K562 (cell line): Measurements from ENCODE around the gene KISS1. TPM values are rescaled to one million over a fixed set of nuclear protein-coding genes. Genes with fewer than 3 reads are reported as not detected.

Source experiments
- CREB1 ChIP-seq, 2 experiments: sonication (generic) in 1 of 2; formaldehyde crosslinking in 1 of 2; IDR thresholded peaks; 2 replicates each; pipeline versions ENCODE4 v1.6.1 to v1.8.0; 2012 to 2022; ENCODE audit warnings: inconsistent platforms in 1 of 2, mild to moderate bottlenecking in 1 of 2, missing genetic modification reagents in 1 of 2, moderate library complexity in 1 of 2
- CTBP1 ChIP-seq: fragments of 450-650 bp; IDR thresholded peaks from 2 replicates; pipeline ENCODE4 v1.6.1; 2016; ENCODE audit warnings: borderline replicate concordance
- DIDO1 ChIP-seq: fragments of 450-650 bp; IDR thresholded peaks from 2 replicates; pipeline ENCODE4 v1.6.1; 2016; ENCODE audit warnings: low read depth, missing biosample characterization, missing genetic modification characterization
- GABPB1 ChIP-seq: sonication (generic); formaldehyde crosslinking; IDR thresholded peaks from 2 replicates; pipeline ENCODE4 v1.8.0; 2022; ENCODE audit warnings: mild to moderate bottlenecking, missing genetic modification reagents
- HNRNPH1 ChIP-seq: fragments of 200-400 bp; formaldehyde crosslinking; optimal IDR thresholded peaks from 2 replicates; pipeline ENCODE3; 2017; ENCODE audit warnings: low read depth, mild to moderate bottlenecking, low read length, moderate library complexity
- MAFK ChIP-seq: IDR thresholded peaks from 2 replicates; pipeline ENCODE4 v1.6.1; 2011; ENCODE audit warnings: low read length, improper control_type of control experiment
- MEIS2 ChIP-seq: fragments of 450-650 bp; IDR thresholded peaks from 2 replicates; pipeline ENCODE4 v1.6.1; 2014; ENCODE audit warnings: mild to moderate bottlenecking; ENCODE audit not compliant: partially characterized antibody
- MTA3 ChIP-seq: fragments of 450-650 bp; formaldehyde crosslinking; IDR thresholded peaks from 2 replicates; pipeline ENCODE4 v1.6.1; 2017; ENCODE audit warnings: mild to moderate bottlenecking, borderline replicate concordance
- MYNN ChIP-seq, 2 experiments: sonication (generic); formaldehyde crosslinking in 1 of 2; IDR thresholded peaks; 2 replicates each; pipeline versions ENCODE4 v1.5.0 to v1.6.1; 2016 to 2020; ENCODE audit warnings: antibody characterized with exemption in 1 of 2, missing genetic modification reagents in 1 of 2
- NFIC ChIP-seq: fragments of 450-650 bp; IDR thresholded peaks from 2 replicates; pipeline ENCODE4 v1.6.1; 2017; ENCODE audit warnings: mild to moderate bottlenecking, inconsistent platforms
- POLR3G ChIP-seq: IDR thresholded peaks from 2 replicates; pipeline ENCODE4 v1.6.1; 2011; ENCODE audit not compliant: insufficient read length, insufficient replicate concordance; ENCODE audit errors: extremely low read depth
- RB1 ChIP-seq: fragments of 450-650 bp; IDR thresholded peaks from 2 replicates; pipeline ENCODE4 v1.6.1; 2017; ENCODE audit warnings: low read depth, mild to moderate bottlenecking
- TEAD1 ChIP-seq, 2 experiments: fragments of 450-650 bp in 1 of 2; sonication (generic) in 1 of 2; formaldehyde crosslinking; IDR thresholded peaks; 2 replicates each; pipeline versions ENCODE4 v1.4.0 to v1.8.0; 2020 to 2022; ENCODE audit warnings: mild to moderate bottlenecking in 2 of 2, missing genetic modification reagents in 1 of 2
- ZBTB7A ChIP-seq: IDR thresholded peaks from 2 replicates; pipeline ENCODE4 v1.6.1; 2011; ENCODE audit warnings: low read depth, mild to moderate bottlenecking, low read length, moderate library complexity, borderline replicate concordance; ENCODE audit not compliant: control insufficient read depth
- ZKSCAN1 ChIP-seq: fragments of 150-350 bp; IDR thresholded peaks from 2 replicates; pipeline ENCODE4 v1.6.1; 2016; ENCODE audit warnings: low read depth, low read length
- ZNF384 ChIP-seq: IDR thresholded peaks from 2 replicates; pipeline ENCODE4 v1.6.1; 2012; ENCODE audit warnings: low read depth, low read length, improper control_type of control experiment
- ZNF561 ChIP-seq: fragments of 450-650 bp; formaldehyde crosslinking; conservative IDR thresholded peaks from 2 replicates; pipeline ENCODE4 v1.4.0; 2020; ENCODE audit warnings: mild to moderate bottlenecking, moderate library complexity
- ZNF76 ChIP-seq: fragments of 250-450 bp; sonication (Bioruptor Pico); IDR thresholded peaks from 2 replicates; pipeline ENCODE4 v1.4.0; 2020; ENCODE audit warnings: mild to moderate bottlenecking, moderate library complexity, borderline replicate concordance
- polyA plus RNA-seq, 8 experiments: library from polyadenylated mRNA; depleted of rRNA in 4 of 8; stranded (reverse) in 5 of 8; unstranded in 3 of 8; fragments of >200 nt; fragmentation: Nextera tagmentation in 2 of 8; fragmentation: Illumina TruSeq in 1 of 8; extraction: Ambion mirVana in 2 of 8; extraction: Trizol in 1 of 8; gene quantifications; 2 replicates each; pipeline versions ENCODE4 v1.2.1 to v1.2.3, GENCODE V29; 2011 to 2014; ENCODE audit warnings: inconsistent platforms in 1 of 8, missing spikeins in 1 of 8
- total RNA-seq, 7 experiments: library from RNA; depleted of rRNA in 6 of 7; stranded (reverse); fragments of >200 nt in 6 of 7; fragmentation: Illumina TruSeq in 2 of 7; extraction: Trizol in 2 of 7; gene quantifications; 2 replicates each; pipeline versions ENCODE4 v1.2.1 to v1.2.3, GENCODE V29; 2011 to 2021; ENCODE audit warnings: low replicate concordance in 1 of 7
- TF ChIP-seq, protein P1 (sequence below): fragments of 450-650 bp; IDR thresholded peaks from 2 replicates; pipeline ENCODE4 v1.6.1; 2016
- TF ChIP-seq, protein P2 (sequence below), 2 experiments: fragments of 150-350 bp in 1 of 2; IDR thresholded peaks; 2 replicates each; pipeline ENCODE4 v1.6.1; 2012 to 2016; ENCODE audit warnings: low read depth in 2 of 2, low read length in 2 of 2, mild to moderate bottlenecking in 1 of 2, moderate library complexity in 1 of 2
- TF ChIP-seq, protein P3 (sequence below), 2 experiments: fragments of 200-800 bp in 1 of 2; sonication (Bioruptor generic) in 1 of 2; sonication (generic) in 1 of 2; formaldehyde crosslinking in 1 of 2; IDR thresholded peaks in 1 of 2; conservative IDR thresholded peaks in 1 of 2; 2 replicates each; pipeline versions ENCODE4 v1.5.0 to v1.6.1; 2016 to 2020; ENCODE audit warnings: missing compliant biosample characterization in 1 of 2, missing genetic modification characterization in 1 of 2, missing genetic modification reagents in 1 of 2

KISS1 gene
- total and polyA plus RNA-seq, 9 of the 15 experiments (the other 6 are each of a cell fraction or from before 2014, with no cell fraction given) = 0.31 TPM; not detected in 8

DNA sequence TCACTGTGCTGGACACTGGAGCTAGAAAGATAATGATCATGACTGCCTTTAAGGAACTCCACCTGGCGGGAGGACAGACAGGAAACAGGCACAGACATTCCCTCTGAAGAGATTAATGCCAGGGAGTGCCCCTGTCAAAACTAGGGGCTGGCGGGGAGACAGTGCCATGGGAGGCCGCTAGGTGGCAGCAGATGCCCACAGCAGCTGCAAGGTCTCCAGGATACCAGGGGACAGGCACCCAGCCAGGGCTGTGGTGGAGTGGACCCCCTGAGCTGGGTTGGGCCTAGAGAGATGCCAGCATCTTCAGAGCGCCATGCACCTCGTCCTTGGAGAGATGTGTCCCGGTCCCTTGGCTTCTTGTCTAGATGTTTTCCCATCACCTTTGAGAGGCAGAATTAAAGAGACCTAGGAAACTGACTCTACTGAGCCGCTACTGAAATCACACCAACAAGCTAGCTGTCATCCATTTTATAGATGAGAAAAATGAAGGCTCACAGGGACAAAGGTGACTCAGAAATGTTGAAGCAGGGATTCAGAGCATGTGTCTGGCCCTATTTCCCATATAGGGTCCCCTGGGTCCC is 33.7 kb downstream of the KISS1 start (continued):
- 0 out of 4 replicates have a peak, but pooled peaks of 1 of the 2 experiments have one; percentile 27 for TF ChIP-seq TEAD1 (CRISPR knock-in tag; IDR thresholded peaks at IDR 0.05)
- TF ChIP-seq, protein P1, sequence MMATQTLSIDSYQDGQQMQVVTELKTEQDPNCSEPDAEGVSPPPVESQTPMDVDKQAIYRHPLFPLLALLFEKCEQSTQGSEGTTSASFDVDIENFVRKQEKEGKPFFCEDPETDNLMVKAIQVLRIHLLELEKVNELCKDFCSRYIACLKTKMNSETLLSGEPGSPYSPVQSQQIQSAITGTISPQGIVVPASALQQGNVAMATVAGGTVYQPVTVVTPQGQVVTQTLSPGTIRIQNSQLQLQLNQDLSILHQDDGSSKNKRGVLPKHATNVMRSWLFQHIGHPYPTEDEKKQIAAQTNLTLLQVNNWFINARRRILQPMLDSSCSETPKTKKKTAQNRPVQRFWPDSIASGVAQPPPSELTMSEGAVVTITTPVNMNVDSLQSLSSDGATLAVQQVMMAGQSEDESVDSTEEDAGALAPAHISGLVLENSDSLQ = peak; percentile 5; the same call in 1 of the 2 replicates
- TF ChIP-seq MEIS2 = peak; percentile 43
- TF ChIP-seq ZNF76 (CRISPR knock-in tag) = no peak
- TF ChIP-seq, protein P2, sequence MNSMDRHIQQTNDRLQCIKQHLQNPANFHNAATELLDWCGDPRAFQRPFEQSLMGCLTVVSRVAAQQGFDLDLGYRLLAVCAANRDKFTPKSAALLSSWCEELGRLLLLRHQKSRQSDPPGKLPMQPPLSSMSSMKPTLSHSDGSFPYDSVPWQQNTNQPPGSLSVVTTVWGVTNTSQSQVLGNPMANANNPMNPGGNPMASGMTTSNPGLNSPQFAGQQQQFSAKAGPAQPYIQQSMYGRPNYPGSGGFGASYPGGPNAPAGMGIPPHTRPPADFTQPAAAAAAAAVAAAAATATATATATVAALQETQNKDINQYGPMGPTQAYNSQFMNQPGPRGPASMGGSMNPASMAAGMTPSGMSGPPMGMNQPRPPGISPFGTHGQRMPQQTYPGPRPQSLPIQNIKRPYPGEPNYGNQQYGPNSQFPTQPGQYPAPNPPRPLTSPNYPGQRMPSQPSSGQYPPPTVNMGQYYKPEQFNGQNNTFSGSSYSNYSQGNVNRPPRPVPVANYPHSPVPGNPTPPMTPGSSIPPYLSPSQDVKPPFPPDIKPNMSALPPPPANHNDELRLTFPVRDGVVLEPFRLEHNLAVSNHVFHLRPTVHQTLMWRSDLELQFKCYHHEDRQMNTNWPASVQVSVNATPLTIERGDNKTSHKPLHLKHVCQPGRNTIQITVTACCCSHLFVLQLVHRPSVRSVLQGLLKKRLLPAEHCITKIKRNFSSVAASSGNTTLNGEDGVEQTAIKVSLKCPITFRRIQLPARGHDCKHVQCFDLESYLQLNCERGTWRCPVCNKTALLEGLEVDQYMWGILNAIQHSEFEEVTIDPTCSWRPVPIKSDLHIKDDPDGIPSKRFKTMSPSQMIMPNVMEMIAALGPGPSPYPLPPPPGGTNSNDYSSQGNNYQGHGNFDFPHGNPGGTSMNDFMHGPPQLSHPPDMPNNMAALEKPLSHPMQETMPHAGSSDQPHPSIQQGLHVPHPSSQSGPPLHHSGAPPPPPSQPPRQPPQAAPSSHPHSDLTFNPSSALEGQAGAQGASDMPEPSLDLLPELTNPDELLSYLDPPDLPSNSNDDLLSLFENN (IDR thresholded peaks at IDR 0.05; ENCODE audit: low read depth in 2 of 2, low read length in 2 of 2) = 0 out of 4 replicates have a peak, but pooled peaks of 1 of the 2 experiments have one; percentile 28
- no peak for TF ChIP-seq ZNF384
- TF ChIP-seq GABPB1 = peak; percentile 39; the same call in 1 of the 2 replicates
- 0 out of 2 replicates have a peak, but pooled peaks have one; percentile 32 for TF ChIP-seq MYNN (IDR thresholded peaks at IDR 0.05)
- no peak for TF ChIP-seq MYNN (CRISPR knock-in tag; IDR thresholded peaks at IDR 0.05)
- TF ChIP-seq MAFK = no peak; the same call in 1 of the 2 replicates
- TF ChIP-seq ZNF561 = no peak
- TF ChIP-seq ZBTB7A = peak; percentile 28; the same call in 1 of the 2 replicates
- 0 out of 2 replicates have a peak, but pooled peaks have one; percentile 37 for TF ChIP-seq ZKSCAN1
- TF ChIP-seq RB1 = 0 out of 2 replicates have a peak, but pooled peaks have one; percentile 18
- TF ChIP-seq NFIC = 0 out of 2 replicates have a peak, but pooled peaks have one; percentile 6
- peak; percentile 48; the same call in 1 of the 2 replicates for TF ChIP-seq CTBP1
- TF ChIP-seq CREB1 (IDR thresholded peaks at IDR 0.05) = no peak
- no peak for TF ChIP-seq CREB1 (CRISPR knock-in tag; IDR thresholded peaks at IDR 0.05)
- no peak for TF ChIP-seq HNRNPH1
- peak; percentile 42; the same call in 1 of the 2 replicates for TF ChIP-seq MTA3
- no peak for TF ChIP-seq POLR3G
- TF ChIP-seq, protein P3, sequence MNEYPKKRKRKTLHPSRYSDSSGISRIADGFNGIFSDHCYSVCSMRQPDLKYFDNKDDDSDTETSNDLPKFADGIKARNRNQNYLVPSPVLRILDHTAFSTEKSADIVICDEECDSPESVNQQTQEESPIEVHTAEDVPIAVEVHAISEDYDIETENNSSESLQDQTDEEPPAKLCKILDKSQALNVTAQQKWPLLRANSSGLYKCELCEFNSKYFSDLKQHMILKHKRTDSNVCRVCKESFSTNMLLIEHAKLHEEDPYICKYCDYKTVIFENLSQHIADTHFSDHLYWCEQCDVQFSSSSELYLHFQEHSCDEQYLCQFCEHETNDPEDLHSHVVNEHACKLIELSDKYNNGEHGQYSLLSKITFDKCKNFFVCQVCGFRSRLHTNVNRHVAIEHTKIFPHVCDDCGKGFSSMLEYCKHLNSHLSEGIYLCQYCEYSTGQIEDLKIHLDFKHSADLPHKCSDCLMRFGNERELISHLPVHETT (CRISPR knock-in tag; conservative IDR thresholded peaks at IDR 0.05 in 1 of 2, IDR thresholded peaks at IDR 0.05 in 1 of 2) = peak in 1 of 2 experiments; percentile 47; a peak in 1 of 4 replicates
- no peak for TF ChIP-seq DIDO1
